Keratinocyte (primary cell): Measurements from ENCODE around the gene GLUL. TPM values are rescaled to one million over a fixed set of nuclear protein-coding genes. Genes with fewer than 3 reads are reported as not detected.

Experiments
- DNase-seq: peaks from one replicate; pipeline ENCODE4 v3.0.0-alpha.2; 2011; ENCODE audit warnings: low read depth, missing footprints, low spot score
- FAIRE-seq: peaks from 2 replicates; lab custom pipeline; 2011; peaks lifted over from hg19 to GRCh38; lab: Jason Lieb, UNC
- H2AFZ ChIP-seq: 2 replicates; pipeline ENCODE4 v1.6.0; 2012; ENCODE audit warnings: low read length, control low read depth, inconsistent platforms; ENCODE audit not compliant: control insufficient read depth
- H3K27ac ChIP-seq: 2 replicates; pipeline ENCODE4 v1.5.1; 2011; ENCODE audit warnings: low read length; ENCODE audit not compliant: control insufficient read depth, insufficient read depth
- H3K27me3 ChIP-seq: 3 replicates; pipeline ENCODE4 v1.6.0; 2011; ENCODE audit warnings: low read length; ENCODE audit not compliant: control insufficient read depth, insufficient read depth; ENCODE audit errors: extremely low read depth
- H3K36me3 ChIP-seq, 2 experiments: 2 replicates in 1 of 2; 3 replicates in 1 of 2; pipeline ENCODE4 v1.5.1; 2011; ENCODE audit warnings: low read length in 2 of 2, mild to moderate bottlenecking in 1 of 2; ENCODE audit not compliant: control insufficient read depth in 2 of 2, insufficient read depth in 2 of 2; ENCODE audit errors: extremely low read depth in 1 of 2
- H3K4me1 ChIP-seq: 3 replicates; pipeline ENCODE4 v1.5.1; 2011; ENCODE audit warnings: low read length; ENCODE audit not compliant: control insufficient read depth, insufficient read depth; ENCODE audit errors: extremely low read depth
- H3K4me2 ChIP-seq: 3 replicates; pipeline ENCODE4 v1.6.0; 2011; ENCODE audit warnings: low read depth, low read length; ENCODE audit not compliant: control insufficient read depth, insufficient read depth; ENCODE audit errors: extremely low read depth
- H3K4me3 ChIP-seq, 3 experiments: fragments of 200-600 bp in 1 of 3; sonication (generic) in 1 of 3; 2 replicates in 2 of 3; 3 replicates in 1 of 3; pipeline ENCODE4 v1.5.1; 2011 to 2016; ENCODE audit warnings: low read length in 3 of 3, mild to moderate bottlenecking in 3 of 3, control low read depth in 2 of 3, inconsistent platforms in 1 of 3, low read depth in 1 of 3, mixed read lengths in 1 of 3, mixed run types in 1 of 3, moderate library complexity in 1 of 3; ENCODE audit not compliant: control insufficient read depth in 2 of 3, insufficient read depth in 2 of 3; ENCODE audit errors: extremely low read depth in 1 of 3
- H3K79me2 ChIP-seq: 2 replicates; pipeline ENCODE4 v1.6.0; 2012; ENCODE audit warnings: low read length; ENCODE audit not compliant: control insufficient read depth, insufficient read depth
- H3K9ac ChIP-seq: 3 replicates; pipeline ENCODE4 v1.6.0; 2011; ENCODE audit warnings: low read length; ENCODE audit not compliant: control insufficient read depth, insufficient read depth; ENCODE audit errors: extremely low read depth
- H3K9me1 ChIP-seq: 3 replicates; pipeline ENCODE4 v1.6.0; 2011; ENCODE audit warnings: low read length; ENCODE audit not compliant: control insufficient read depth, insufficient read depth; ENCODE audit errors: extremely low read depth
- H3K9me3 ChIP-seq: 2 replicates; pipeline ENCODE4 v1.5.1; 2012; ENCODE audit warnings: low read depth, low read length; ENCODE audit not compliant: control insufficient read depth
- H4K20me1 ChIP-seq: 3 replicates; pipeline ENCODE4 v1.6.0; 2011; ENCODE audit warnings: low read length; ENCODE audit not compliant: control insufficient read depth, insufficient read depth; ENCODE audit errors: extremely low read depth
- EZH2 ChIP-seq: IDR thresholded peaks from one replicate; pipeline ENCODE4 v1.6.1; 2012; ENCODE audit warnings: inconsistent platforms, mild to moderate bottlenecking, low read length, moderate library complexity
- dilution Hi-C: fragments of 300-500 bp; cut with MboI; formaldehyde crosslinking; loops from one replicate; pipeline ENCODE4 v1.7.0; 2020; ENCODE audit warnings: low sequenced_read_pairs; ENCODE audit not compliant: extremely low pct_ligation_motif_present
- polyA plus RNA-seq, 5 experiments: library from polyadenylated mRNA; depleted of rRNA in 3 of 5; stranded (reverse) in 3 of 5; stranded (forward) in 1 of 5; unstranded in 1 of 5; fragments of >200 nt; gene quantifications; 1 replicate in 1 of 5; 2 replicates in 3 of 5; 3 replicates in 1 of 5; pipeline versions ENCODE4 v1.2.1 to v1.2.3, GENCODE V29; 2011 to 2012; ENCODE audit warnings: missing spikeins in 2 of 5, low read depth in 1 of 5, low replicate concordance in 1 of 5
- TF ChIP-seq, protein P1 (sequence below), 3 experiments: IDR thresholded peaks in 1 of 3; conservative IDR thresholded peaks in 1 of 3; optimal IDR thresholded peaks in 1 of 3; 2 replicates in 2 of 3; 3 replicates in 1 of 3; pipeline versions ENCODE3 to v1.5.1; 2011; ENCODE audit warnings: low read length in 3 of 3, mild to moderate bottlenecking in 3 of 3, moderate library complexity in 2 of 3, control low read depth in 1 of 3, inconsistent platforms in 1 of 3; ENCODE audit not compliant: insufficient read depth in 2 of 3; ENCODE audit errors: extremely low read depth in 1 of 3

Gene GLUL
- polyA plus RNA-seq, 1 donor (not counting 4 experiments of a cell fraction or from before 2014, with no cell fraction given): 593 TPM

GRCh38 chr1:182332261-182333060 is 59.1 kb downstream of the GLUL start:
- no peaks in the 10 kb centered on the region for H4K20me1 ChIP-seq

More at GRCh38 chr1:182332261-182333060, 59.1 kb downstream of the GLUL start:
- no peak for FAIRE-seq
- H3K4me3 ChIP-seq: no peak overlapping the region
- no peak overlapping the region for H3K27ac ChIP-seq
- no peak for DNase-seq
- no peaks in the 10 kb centered on the region for H3K9me3 ChIP-seq
- dilution Hi-C loops: no loop called here
- H3K4me1 ChIP-seq: no peaks in the 10 kb centered on the region
- H2AFZ ChIP-seq: no peak overlapping the region
- H3K4me2 ChIP-seq: no peak overlapping the region
- H3K9me1 ChIP-seq: no peaks in the 10 kb centered on the region
- H3K9ac ChIP-seq: no peak overlapping the region
- no peaks in the 10 kb centered on the region for H3K36me3 ChIP-seq
- no peak for TF ChIP-seq EZH2
- TF ChIP-seq, protein P1, sequence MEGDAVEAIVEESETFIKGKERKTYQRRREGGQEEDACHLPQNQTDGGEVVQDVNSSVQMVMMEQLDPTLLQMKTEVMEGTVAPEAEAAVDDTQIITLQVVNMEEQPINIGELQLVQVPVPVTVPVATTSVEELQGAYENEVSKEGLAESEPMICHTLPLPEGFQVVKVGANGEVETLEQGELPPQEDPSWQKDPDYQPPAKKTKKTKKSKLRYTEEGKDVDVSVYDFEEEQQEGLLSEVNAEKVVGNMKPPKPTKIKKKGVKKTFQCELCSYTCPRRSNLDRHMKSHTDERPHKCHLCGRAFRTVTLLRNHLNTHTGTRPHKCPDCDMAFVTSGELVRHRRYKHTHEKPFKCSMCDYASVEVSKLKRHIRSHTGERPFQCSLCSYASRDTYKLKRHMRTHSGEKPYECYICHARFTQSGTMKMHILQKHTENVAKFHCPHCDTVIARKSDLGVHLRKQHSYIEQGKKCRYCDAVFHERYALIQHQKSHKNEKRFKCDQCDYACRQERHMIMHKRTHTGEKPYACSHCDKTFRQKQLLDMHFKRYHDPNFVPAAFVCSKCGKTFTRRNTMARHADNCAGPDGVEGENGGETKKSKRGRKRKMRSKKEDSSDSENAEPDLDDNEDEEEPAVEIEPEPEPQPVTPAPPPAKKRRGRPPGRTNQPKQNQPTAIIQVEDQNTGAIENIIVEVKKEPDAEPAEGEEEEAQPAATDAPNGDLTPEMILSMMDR (optimal IDR thresholded peaks at IDR 0.05 in 1 of 3, IDR thresholded peaks at IDR 0.05 in 1 of 3, conservative IDR thresholded peaks at IDR 0.05 in 1 of 3; ENCODE audit: extremely low read depth in 1 of 3, insufficient read depth in 2 of 3, low read length in 3 of 3): no peak
- no peaks in the 10 kb centered on the region for H3K27me3 ChIP-seq
- H3K79me2 ChIP-seq: no peaks in the 10 kb centered on the region

Other genes with a start within 250 kb of the GLUL start
- gene TEDDM1, start 8.9 kb upstream of the GLUL start, polyA plus RNA-seq: not detected in 3 replicates
- gene RGSL1, start 58.4 kb upstream of the GLUL start, polyA plus RNA-seq: not detected in 3 replicates
- 3.6 to 4.7 TPM (median 3.9 TPM) in 3 replicates for gene RNASEL, start 197.5 kb upstream of the GLUL start, polyA plus RNA-seq
- gene RGS16, start 212.6 kb upstream of the GLUL start, polyA plus RNA-seq: 0.18 to 0.34 TPM (median 0.19 TPM) in 3 replicates